ENCODE data around the gene PLXNB2. TPM values are rescaled to one million over a fixed set of nuclear protein-coding genes. Genes with fewer than 3 reads are reported as not detected.

Gene PLXNB2
- total RNA-seq, 1 donor from 2014 or later, result 287 TPM

DNA sequence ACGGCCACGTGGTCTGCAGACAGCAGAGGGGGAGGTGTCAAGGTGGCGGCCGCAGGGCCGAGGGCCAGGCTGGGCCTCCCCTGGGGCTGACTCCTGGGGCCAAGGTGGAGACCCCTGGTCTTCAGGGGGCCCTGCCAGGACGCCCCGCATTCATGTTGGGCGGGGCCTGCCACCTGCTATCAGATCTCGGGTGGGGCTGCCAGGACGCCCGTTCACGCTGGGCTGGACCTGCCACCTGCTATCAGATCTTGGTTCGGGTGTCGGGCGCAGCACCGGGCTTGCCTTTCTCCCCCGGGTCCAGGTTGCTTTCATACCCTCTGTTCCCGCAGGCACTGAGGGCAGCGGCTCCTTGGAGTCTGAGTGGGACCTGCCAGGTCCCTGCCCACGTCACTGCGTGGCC, 21.2 kb downstream of the PLXNB2 start:
- no peak overlapping the region for H3K27ac ChIP-seq
- DNase-seq (ENCODE audit: low spot score in 2 of 2), result no peak
- intact Hi-C loops (cut with DNase I), result no loop called here
- H3K4me1 ChIP-seq, result no peaks in the 10 kb centered on the region
- no peak overlapping the region for H3K4me3 ChIP-seq
- peaks cover 85 to 94% of the 10 kb centered on the region in 2 donors for H3K36me3 ChIP-seq
- TF ChIP-seq, protein P1, sequence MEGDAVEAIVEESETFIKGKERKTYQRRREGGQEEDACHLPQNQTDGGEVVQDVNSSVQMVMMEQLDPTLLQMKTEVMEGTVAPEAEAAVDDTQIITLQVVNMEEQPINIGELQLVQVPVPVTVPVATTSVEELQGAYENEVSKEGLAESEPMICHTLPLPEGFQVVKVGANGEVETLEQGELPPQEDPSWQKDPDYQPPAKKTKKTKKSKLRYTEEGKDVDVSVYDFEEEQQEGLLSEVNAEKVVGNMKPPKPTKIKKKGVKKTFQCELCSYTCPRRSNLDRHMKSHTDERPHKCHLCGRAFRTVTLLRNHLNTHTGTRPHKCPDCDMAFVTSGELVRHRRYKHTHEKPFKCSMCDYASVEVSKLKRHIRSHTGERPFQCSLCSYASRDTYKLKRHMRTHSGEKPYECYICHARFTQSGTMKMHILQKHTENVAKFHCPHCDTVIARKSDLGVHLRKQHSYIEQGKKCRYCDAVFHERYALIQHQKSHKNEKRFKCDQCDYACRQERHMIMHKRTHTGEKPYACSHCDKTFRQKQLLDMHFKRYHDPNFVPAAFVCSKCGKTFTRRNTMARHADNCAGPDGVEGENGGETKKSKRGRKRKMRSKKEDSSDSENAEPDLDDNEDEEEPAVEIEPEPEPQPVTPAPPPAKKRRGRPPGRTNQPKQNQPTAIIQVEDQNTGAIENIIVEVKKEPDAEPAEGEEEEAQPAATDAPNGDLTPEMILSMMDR (IDR thresholded peaks at IDR 0.05), result no peak
- H3K27me3 ChIP-seq, result no peaks in the 10 kb centered on the region
- H3K9me3 ChIP-seq, result no peaks in the 10 kb centered on the region

DNA sequence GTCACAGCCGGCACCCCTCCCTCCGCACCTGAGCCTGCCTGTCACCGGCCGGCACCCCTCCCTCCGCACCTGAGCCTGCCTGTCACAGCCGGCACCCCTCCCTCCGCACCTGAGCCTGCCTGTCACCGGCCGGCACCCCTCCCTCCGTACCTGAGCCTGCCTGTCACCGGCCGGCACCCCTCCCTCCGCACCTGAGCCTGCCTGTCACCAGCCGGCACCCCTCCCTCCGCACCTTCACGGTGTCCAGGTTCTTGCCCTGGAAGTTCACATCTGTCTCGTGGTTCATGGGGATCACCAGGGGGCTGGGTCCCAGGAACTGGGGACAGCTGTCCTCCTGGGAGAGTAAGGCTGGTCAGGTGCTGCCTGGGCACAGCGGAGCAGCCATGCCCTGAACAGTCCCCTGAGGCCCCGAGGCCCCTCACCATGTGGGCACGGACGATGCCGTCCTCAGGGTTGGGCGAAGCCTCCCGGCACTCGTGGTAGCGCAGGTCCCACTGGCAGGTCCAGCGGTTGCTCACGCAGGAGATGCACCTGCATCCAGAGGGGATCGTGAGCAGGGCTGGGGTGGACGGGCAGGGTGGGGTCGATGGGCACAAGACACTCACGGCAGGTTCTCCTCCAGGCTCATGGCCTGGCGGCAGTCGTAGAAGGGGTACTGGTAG, 21.7 kb downstream of the PLXNB2 start:
- no peak overlapping the region for H3K27ac ChIP-seq
- DNase-seq (ENCODE audit: low spot score in 2 of 2), result no peak

DNA sequence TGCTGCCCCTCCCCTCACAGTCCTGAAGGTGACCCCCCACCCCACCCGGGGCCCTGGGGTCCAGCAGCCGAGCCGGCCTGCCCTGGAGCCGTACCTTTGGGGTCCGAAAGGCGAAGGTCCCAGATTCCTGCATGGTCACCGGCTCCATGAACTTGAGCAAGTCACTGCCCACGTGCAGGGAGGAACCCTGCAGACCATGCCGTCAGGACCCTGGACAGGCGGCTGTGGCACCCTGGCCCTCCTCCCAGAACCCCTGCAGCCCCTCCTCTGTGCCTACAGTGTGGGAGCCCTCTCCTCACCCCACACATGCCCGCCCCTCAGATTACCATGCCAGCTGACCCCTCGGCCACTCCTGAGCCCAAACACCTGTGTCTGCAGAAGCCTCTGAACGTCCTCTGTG, 23.0 kb downstream of the PLXNB2 start:
- H3K36me3 ChIP-seq, result peaks cover 94 to 95% of the 10 kb centered on the region in 2 donors
- intact Hi-C loops (cut with DNase I), result no loop called here

More for the DNA sequence above, 21.7 kb downstream of the PLXNB2 start:
- intact Hi-C loops (cut with DNase I), result no loop called here
- peaks cover 91 to 94% of the 10 kb centered on the region in 2 donors for H3K36me3 ChIP-seq
- no peaks in the 10 kb centered on the region for H3K4me1 ChIP-seq
- H3K9me3 ChIP-seq, result no peaks in the 10 kb centered on the region
- no peak overlapping the region for H3K4me3 ChIP-seq
- TF ChIP-seq, protein P1 (IDR thresholded peaks at IDR 0.05), result no peak
- no peaks in the 10 kb centered on the region for H3K27me3 ChIP-seq

DNA sequence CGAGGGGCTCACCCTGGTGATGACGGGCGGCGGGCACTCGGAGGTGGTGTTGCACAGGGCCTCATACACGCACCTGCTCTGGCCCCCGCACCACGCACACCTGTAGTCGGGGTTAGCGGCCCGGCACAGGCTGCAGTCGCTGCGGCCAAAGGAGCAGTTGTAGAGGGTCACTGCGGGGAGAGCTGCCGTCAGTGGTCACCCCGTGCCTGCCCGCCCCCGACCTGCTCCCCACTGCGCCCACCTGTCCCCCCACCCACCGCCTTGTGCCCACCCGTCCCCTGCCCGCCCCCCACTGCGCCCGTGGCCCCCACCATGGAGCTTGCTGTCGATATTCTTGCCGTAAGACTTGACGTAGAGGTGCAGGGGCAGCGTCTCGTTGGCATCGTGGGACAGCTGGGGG, 23.6 kb downstream of the PLXNB2 start:
- Histone ChIP-seq H3K27ac (no peak overlapping the region), H3K4me3 (no peak overlapping the region), H3K4me1 (no peaks in the 10 kb centered on the region), H3K27me3 (no peaks in the 10 kb centered on the region), H3K9me3 (no peaks in the 10 kb centered on the region), H3K36me3 (peaks cover 94 to 95% of the 10 kb centered on the region in 2 donors)
- intact Hi-C loops (cut with DNase I), result no loop called here
- DNase-seq (ENCODE audit: low spot score in 2 of 2), result no peak
- TF ChIP-seq, protein P1 (IDR thresholded peaks at IDR 0.05), result no peak

More for the DNA sequence above, 23.0 kb downstream of the PLXNB2 start:
- Histone ChIP-seq H3K27ac (no peak overlapping the region), H3K4me1 (no peaks in the 10 kb centered on the region), H3K4me3 (no peak overlapping the region), H3K27me3 (no peaks in the 10 kb centered on the region), H3K9me3 (no peaks in the 10 kb centered on the region)
- DNase-seq (ENCODE audit: low spot score in 2 of 2), result no peak
- TF ChIP-seq, protein P1 (IDR thresholded peaks at IDR 0.05), result no peak

DNA sequence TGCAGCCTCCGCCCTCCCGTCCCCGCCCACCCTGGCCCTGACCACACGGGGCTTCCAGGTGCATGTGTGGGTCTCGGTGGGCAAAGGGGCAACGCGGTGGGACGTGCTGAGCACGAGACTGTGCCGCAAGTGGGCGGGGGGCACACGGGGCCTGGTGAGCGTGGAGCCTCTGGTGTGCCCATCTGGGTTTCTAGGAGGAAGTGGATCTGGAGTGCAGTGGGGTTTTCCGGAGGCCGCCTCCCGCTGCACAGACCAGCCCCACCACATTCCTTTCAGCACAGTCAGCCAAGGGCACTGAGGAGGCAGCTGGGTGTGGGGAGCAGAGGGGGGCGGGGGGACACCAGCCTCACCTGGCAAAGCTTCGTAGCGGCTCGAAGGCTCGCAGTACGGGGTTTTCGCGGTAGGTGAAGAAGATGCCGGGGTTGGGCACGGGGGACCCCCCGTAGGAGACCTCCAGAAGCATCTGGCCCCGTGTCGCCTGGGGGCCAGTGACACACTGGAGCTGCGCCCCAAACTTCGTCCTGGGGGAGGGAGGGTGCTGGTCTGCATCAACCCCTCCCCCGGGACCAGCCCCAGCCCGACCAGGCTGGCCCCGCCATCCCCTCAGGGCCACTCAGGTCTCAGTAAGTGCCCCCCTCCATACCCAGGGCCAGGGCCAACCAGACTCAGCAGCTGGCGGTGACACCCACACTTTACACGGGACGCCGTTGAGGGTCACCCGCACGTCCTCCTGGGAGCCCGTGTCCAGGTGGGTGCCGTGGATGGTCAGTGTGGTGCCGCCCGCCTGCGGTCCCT, 24.9 kb downstream of the PLXNB2 start:
- intact Hi-C loops (cut with DNase I), result no loop called here
- TF ChIP-seq, protein P1 (IDR thresholded peaks at IDR 0.05), result no peak
- Histone ChIP-seq H3K36me3 (peaks cover 94 to 95% of the 10 kb centered on the region in 2 donors), H3K9me3 (no peaks in the 10 kb centered on the region), H3K4me3 (no peak overlapping the region), H3K27me3 (no peaks in the 10 kb centered on the region), H3K27ac (no peak overlapping the region), H3K4me1 (no peaks in the 10 kb centered on the region)
- DNase-seq (ENCODE audit: low spot score in 2 of 2), result no peak
